H54 (cell line): ENCODE data around the gene NCLN.

Source experiments
- DNase-seq: peaks from one replicate; pipeline ENCODE4 v3.0.0; 2011; ENCODE audit warnings: low spot score, mixed read lengths; ENCODE audit not compliant: insufficient read length
- FAIRE-seq: peaks from 3 replicates; lab custom pipeline; 2011; peaks lifted over from hg19 to GRCh38; lab: Jason Lieb, UNC
- POLR2A ChIP-seq: IDR thresholded peaks from 2 replicates; pipeline ENCODE4 v1.6.1; 2011; ENCODE audit warnings: low read depth, mild to moderate bottlenecking, low read length

Gene NCLN, protein sequence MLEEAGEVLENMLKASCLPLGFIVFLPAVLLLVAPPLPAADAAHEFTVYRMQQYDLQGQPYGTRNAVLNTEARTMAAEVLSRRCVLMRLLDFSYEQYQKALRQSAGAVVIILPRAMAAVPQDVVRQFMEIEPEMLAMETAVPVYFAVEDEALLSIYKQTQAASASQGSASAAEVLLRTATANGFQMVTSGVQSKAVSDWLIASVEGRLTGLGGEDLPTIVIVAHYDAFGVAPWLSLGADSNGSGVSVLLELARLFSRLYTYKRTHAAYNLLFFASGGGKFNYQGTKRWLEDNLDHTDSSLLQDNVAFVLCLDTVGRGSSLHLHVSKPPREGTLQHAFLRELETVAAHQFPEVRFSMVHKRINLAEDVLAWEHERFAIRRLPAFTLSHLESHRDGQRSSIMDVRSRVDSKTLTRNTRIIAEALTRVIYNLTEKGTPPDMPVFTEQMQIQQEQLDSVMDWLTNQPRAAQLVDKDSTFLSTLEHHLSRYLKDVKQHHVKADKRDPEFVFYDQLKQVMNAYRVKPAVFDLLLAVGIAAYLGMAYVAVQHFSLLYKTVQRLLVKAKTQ

DNA sequence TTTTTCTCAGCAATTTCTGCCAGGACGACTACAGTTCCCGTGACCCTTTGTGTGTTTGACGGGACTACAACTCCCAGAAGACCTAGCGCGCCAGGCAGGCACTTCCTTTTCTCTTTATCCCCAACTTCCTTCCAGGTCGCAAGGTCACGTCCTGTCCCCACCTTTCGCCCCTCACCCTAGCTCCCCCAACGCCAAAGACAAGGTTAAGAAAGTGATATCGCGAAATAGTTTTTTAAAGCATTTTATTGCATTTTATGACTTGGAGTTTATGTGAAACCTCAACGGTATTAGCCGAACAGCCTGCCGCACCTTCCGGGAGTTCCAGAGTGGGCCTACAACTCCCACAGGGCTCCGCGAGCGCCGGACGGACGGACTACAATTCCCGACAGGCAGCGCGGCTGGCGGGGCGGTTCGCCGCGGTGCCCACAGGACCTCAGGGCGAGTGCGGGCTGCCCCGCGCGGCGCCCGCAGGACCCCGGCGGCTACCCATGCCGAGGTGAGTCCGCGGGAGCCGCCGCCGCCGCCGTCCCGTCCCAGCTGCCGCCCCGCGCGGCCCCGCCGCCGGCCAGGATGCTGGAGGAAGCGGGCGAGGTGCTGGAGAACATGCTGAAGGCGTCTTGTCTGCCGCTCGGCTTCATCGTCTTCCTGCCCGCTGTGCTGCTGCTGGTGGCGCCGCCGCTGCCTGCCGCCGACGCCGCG is at the start of gene NCLN:
Gene NCLN, plus strand, starts transcription at position 470 of the 699 bp plus-strand sequence. Its CDS starts 101 bp downstream, at position 571.
- FAIRE-seq (peak; percentile 50), DNase-seq (peak; percentile 90)
- TF ChIP-seq POLR2A = peak; percentile 83

DNA sequence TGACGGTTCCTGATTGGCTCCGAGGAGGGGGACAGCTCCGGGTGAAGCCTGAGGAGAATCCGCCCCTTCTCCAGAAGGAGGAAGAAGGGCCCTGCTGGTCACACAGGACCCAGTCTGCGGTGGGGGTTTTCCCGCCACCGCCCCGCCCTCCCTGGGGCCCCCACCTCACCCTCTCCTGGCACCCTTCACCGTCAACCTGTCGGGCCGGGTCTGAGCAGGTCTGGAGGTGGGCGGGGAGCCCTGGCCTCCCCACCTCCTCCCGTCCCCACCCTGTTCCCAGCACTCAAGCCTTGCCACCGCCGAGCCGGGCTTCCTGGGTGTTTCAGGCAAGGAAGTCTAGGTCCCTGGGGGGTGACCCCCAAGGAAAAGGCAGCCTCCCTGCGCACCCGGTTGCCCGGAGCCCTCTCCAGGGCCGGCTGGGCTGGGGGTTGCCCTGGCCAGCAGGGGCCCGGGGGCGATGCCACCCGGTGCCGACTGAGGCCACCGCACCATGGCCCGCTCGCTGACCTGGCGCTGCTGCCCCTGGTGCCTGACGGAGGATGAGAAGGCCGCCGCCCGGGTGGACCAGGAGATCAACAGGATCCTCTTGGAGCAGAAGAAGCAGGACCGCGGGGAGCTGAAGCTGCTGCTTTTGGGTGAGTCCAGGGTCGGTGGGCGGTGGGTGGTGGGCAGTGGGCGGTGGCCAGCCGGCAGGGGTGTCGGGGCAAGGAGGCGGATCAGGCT is 49.6 kb upstream of the NCLN start, which contains the start of gene GNA15:
Gene GNA15, plus strand, starts transcription at position 73 of the 723 bp plus-strand sequence. Its CDS starts 418 bp downstream, at position 491.
- TF ChIP-seq POLR2A = no peak
- DNase-seq (no peak), FAIRE-seq (no peak)

DNA sequence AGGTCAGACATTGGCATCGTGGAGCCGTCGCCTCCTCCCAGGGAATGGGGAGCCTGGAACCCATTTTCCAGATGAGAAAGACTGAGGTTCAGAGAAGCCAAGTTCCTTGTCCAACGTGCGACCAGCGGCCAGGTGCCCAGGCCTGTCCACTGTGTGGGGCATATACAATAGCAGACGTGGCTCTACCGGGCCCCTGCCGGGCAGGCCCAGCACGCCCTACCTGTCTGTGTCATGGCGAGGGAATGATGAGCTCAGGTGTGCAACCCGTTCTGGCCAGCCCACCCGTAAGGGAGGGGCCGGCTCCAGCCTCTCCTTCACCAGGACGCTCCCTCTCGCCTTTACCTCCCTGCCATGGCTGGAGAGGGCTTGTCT is 49.1 kb upstream of the NCLN start:
- no peak for TF ChIP-seq POLR2A
- FAIRE-seq = no peak
- DNase-seq = no peak

DNA sequence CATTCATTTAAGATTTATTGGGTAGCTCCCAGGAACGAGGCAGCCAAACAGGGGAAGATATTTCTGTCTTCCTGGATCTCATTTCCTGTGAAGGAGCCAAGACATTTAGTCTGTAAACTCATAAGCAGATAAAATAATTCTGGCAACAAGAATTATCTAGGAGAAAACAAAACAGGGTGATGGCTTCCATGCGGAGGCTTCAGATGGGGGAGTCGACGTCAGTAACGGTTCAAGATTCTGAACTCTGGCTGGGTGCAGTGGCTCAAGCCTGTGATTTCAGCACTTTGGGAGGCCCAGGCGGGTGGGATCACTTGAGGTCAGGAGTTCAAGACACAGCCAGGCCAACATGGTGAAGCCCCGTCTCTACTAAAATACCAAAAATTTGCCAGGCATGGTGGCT is 48.6 kb upstream of the NCLN start:
- FAIRE-seq = no peak

DNA sequence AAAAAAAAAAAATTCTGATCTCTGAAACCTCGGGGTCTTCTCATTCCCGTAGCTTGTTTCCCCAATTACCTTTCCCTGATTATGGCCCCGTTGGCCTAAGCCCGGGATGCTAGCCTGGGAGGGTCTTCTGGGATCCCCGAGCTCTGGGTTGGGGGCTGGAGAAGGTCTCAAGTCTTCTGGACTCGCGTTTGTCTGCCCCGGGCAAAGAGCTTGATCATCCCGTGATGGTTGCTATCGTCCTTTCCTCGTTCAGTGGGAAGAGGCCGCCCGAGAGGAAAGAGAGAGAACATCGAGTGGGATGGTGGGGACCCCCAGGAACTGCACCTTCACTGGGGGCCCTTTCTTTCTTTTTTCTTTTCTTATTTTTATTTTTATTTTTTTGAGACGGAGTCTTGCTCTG is 47.5 kb upstream of the NCLN start:
- FAIRE-seq = no peak

More for the DNA sequence above, 48.6 kb upstream of the NCLN start:
- TF ChIP-seq POLR2A = no peak
- DNase-seq = no peak

DNA sequence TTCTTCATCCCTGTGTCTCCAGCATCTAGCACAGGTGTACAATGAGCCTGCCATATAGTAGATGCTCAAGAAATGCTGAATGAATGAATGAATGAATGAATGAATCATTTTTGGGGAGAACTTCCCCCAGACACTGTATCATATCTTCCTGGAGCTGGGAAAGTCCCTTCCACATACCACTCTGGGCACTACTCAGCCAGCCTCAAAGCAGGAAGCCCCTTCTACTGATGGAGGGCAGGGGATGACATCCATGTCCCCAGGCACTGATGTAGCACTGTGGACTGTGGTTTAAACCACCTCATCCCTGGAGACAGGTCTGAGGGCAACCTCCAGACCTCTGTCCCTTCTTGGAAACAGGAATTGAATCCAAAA is 45.1 kb upstream of the NCLN start:
- no peak for TF ChIP-seq POLR2A
- FAIRE-seq (no peak), DNase-seq (no peak)

More for the DNA sequence above, 47.5 kb upstream of the NCLN start:
- TF ChIP-seq POLR2A = no peak
- no peak for DNase-seq

DNA sequence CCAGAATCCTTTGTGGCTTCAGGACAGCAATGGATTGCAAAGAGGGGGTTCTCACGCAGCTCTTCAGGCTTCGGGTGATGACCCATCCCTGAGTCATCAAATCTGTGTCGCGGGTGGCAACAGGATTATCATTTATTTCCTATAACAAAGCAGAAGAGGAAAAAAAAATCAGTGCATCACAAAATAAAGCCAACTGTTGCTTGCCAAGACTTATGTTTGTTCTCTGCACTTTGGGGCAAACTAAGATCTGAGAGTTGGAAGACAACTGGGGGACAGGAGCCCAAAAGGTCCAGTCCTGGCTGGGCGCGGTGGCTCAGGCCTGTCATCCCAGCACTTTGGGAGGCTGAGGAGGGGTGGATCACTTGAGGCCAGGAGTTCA is 43.4 kb upstream of the NCLN start:
- peak; percentile 98 for DNase-seq
- FAIRE-seq = no peak
- TF ChIP-seq POLR2A = no peak

DNA sequence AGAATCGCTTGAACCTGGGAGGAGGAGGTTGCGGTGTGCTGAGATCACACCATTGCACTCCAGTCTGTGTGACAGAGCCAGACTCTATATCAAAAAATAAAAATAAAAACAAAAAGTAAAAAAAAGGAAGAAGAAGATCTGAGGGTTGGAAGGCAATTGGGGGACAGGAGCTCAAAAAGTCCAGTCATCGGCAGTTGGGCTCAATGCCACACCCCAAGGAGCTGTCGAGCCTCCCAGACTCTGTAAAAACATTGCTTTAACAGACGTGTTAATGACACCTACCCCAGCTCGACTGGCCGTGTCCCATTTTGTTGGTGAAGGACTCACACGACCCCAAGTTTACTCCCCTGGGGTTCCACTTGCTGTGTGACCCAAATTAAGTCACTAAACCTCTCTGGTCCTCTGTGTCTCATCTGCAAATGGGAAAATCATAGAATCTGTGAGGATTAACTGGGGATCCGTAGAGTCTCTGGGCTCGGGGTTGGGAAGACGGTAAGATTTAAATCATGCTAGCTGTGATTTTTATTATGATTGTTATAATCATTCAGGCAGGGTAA is 42.9 kb upstream of the NCLN start:
- TF ChIP-seq POLR2A = no peak
- DNase-seq (no peak), FAIRE-seq (no peak)

DNA sequence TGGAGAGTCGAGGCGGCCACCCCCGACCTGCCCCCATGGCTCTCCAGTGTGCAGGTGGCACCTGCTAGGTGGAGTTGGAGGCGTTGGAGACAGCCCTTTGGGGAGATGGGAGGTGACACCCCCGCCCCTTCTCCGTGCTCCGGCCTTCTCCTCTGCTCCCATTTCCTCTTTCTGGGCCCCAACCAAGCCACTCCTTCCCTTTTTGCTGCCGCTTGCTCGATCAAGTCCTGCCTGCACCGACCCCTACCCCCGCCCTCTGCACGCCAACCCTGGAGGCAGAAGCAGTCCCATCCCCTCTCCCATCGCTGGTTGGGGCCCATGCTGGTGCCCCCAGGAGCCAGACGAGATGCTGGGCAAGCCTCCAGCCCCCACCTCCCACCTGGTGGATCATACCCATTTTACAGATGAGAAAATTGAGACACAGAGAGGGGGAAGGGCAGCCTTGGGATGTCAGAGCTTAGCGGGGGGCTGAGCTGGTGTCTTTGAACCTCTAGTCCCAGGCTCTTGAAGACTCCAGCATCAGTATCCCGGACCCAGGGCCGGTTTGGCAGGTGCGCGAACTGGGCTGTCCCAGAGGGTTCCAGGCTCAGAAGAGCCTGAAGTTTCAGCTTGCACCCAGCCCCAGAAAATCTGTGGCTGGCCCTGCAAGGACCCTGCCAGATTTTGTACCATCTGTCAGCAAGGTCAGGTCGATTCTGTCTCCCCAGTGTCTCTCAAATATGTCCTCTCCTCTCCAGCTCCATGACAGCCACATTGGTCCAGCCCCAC is 39.6 kb upstream of the NCLN start:
- no peak for FAIRE-seq
- no peak for DNase-seq
- no peak for TF ChIP-seq POLR2A

DNA sequence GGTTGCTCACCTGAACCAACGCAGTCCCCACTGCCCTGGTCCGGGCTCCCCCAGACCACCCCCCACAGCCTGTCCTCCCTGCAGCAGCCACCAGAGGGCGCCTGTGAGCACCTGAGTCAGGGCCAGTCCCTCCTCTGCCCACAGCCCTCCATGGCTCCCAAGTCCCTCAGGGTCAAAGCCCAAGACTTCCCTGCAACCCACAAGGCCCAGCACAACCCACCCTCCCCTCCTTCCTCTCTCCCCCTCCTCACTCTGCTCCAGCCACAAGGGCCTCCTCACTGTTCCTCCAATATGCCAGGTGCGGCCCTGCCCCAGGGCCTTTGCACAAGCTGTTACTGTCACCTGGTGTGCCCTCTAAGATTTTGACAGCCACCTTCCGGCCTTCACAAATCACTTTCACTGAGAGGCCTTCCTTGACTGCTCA is 39.0 kb upstream of the NCLN start:
- no peak for TF ChIP-seq POLR2A
- DNase-seq (no peak), FAIRE-seq (no peak)

DNA sequence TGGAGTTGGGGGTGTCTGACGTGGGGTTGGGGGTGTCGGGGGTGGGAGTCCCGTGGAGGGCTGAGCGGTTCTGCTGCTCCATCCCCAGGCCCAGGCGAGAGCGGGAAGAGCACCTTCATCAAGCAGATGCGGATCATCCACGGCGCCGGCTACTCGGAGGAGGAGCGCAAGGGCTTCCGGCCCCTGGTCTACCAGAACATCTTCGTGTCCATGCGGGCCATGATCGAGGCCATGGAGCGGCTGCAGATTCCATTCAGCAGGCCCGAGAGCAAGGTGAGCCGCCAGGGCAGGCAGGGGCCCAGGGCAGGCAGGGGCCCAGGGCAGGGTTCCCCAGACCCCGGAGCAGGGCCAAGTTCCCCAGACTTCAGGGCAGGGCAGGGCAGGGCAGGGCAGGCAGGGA is 37.2 kb upstream of the NCLN start:
- no peak for DNase-seq
- no peak for FAIRE-seq
- TF ChIP-seq POLR2A = no peak

DNA sequence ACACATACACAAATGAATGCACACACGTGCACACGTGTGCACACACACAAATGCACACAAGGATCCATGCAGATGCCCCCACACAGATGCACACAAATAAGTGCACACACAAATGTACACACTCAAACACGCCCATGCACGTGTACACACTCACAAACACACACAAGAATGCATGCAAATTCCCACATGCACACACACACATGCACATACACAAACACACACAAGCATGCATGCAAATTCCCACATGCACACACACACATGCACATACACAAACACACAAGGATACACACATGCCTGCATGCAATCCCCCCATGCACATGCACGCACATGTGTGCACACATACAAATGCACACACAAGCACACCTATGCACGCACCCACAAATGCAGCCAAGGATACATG is 36.6 kb upstream of the NCLN start:
- no peak for TF ChIP-seq POLR2A
- FAIRE-seq (no peak), DNase-seq (no peak)
